ENCODE results near the gene ZNF587. TPM values are rescaled to one million over a fixed set of nuclear protein-coding genes. Genes with fewer than 3 reads are reported as not detected.
"Not testable (repeated sequence)": the region's sequence is repeated elsewhere in the genome, so short reads cannot be mapped to it uniquely, and the experiment has no call there.

Gene ZNF587
- total and polyA plus RNA-seq, 7 donors: 4.2 to 39.0 (median 26.8) TPM

DNA sequence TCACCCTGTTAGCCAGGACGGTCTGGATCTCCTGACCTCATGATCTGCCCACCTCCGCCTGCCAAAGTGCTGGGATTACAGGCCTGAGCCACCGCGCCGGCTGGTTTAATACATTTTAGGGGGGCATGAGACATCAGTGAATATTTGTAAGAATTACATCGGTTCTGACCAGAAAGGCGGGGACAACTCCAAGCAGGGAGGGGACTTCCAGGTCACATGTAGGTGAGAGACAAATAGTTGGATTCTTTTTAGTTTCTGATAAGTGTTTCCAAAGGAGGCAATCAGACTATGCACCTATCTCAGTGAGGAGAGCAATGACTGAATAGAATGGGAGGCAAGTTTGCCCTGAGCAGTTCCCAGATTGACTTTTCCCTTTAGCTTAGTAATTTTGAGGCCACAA is 31.3 kb upstream of the ZNF587 start:
- H3K4me3 ChIP-seq: no peak overlapping the region
- 93 to 96% methylated on average over 7 of the region's 7 CpGs for WGBS, 2 donors
- H3K27me3 ChIP-seq: no peaks in the 10 kb centered on the region
- H3K27ac ChIP-seq: no peak overlapping the region
- H3K36me3 ChIP-seq: peaks cover 0 to 5% (median 0%) of the 10 kb centered on the region in 4 donors
- intact Hi-C loops (cut with DNase I): loop anchor here (5.0 kb wide), 1 partner anchor 71 kb away; the partner anchor contains the start of gene ZNF776
- TF ChIP-seq EP300 (IDR thresholded peaks at IDR 0.05): no peak
- TF ChIP-seq POLR2A (IDR thresholded peaks at IDR 0.05): no peak
- TF ChIP-seq, protein P1, sequence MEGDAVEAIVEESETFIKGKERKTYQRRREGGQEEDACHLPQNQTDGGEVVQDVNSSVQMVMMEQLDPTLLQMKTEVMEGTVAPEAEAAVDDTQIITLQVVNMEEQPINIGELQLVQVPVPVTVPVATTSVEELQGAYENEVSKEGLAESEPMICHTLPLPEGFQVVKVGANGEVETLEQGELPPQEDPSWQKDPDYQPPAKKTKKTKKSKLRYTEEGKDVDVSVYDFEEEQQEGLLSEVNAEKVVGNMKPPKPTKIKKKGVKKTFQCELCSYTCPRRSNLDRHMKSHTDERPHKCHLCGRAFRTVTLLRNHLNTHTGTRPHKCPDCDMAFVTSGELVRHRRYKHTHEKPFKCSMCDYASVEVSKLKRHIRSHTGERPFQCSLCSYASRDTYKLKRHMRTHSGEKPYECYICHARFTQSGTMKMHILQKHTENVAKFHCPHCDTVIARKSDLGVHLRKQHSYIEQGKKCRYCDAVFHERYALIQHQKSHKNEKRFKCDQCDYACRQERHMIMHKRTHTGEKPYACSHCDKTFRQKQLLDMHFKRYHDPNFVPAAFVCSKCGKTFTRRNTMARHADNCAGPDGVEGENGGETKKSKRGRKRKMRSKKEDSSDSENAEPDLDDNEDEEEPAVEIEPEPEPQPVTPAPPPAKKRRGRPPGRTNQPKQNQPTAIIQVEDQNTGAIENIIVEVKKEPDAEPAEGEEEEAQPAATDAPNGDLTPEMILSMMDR (IDR thresholded peaks at IDR 0.05): no peak
- no peak for TF ChIP-seq POLR2AphosphoS5 (IDR thresholded peaks at IDR 0.05)
- H3K9me3 ChIP-seq: no peaks in the 10 kb centered on the region
- peaks cover 0 to 33% (median 24%) of the 10 kb centered on the region in 4 donors for H3K4me1 ChIP-seq
- no peak for DNase-seq

DNA sequence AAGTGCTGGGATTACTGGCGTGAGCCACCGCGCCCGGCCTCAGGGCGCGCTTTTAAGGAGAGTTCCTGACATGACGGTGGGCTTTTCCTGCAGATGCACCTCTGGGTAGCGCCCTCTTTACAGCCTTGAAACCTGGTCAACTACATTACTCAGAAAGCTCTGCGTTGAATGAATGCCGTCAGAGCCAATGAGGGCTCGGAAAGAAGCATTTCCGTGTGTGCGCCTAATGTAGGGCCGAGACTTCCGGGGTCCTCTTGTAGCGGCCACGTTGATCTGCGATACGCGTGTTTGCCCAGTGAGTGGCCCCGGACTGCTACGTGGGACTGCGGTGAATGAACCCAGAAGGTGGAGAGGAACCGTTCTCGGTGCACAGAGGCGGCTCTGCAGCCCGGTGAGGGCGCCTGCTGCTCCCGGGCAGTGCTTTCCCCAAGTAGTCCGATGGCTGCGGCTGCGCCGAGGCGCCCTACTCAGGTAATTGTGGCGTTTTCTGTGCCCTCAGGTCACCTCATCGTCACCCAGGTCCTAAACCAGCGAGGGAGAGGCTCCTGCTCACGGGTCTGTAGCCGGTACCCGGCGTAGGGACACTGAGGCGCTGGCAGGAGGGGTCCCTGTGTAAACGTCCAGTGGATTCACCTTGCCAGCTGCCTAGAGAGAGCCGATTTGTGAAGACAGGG is 30.0 kb upstream of the ZNF587 start:
- intact Hi-C loops (cut with DNase I): loop anchor here (5.0 kb wide), 1 partner anchor 72 kb away; the partner anchor contains the start of gene ZNF776
- H3K36me3 ChIP-seq: peaks cover 0 to 5% (median 0%) of the 10 kb centered on the region in 4 donors
- peak overlapping the region; percentile 63 to 90 (median 76) for H3K4me3 ChIP-seq
- H3K27ac ChIP-seq: peak overlapping the region; percentile 72 to 86 (median 81)
- no peaks in the 10 kb centered on the region for H3K27me3 ChIP-seq
- H3K4me1 ChIP-seq: peaks cover 0 to 22% (median 17%) of the 10 kb centered on the region in 4 donors
- TF ChIP-seq EP300 (IDR thresholded peaks at IDR 0.05) (no peak), POLR2A (IDR thresholded peaks at IDR 0.05) (peak in 1 of 2 donors; percentile 17), POLR2AphosphoS5 (IDR thresholded peaks at IDR 0.05) (peak; percentile 12 to 68 (median 63))
- no peaks in the 10 kb centered on the region for H3K9me3 ChIP-seq
- DNase-seq: peak; percentile 89
- 0% methylated on average over 44 of the region's 44 CpGs for WGBS, 2 donors

DNA sequence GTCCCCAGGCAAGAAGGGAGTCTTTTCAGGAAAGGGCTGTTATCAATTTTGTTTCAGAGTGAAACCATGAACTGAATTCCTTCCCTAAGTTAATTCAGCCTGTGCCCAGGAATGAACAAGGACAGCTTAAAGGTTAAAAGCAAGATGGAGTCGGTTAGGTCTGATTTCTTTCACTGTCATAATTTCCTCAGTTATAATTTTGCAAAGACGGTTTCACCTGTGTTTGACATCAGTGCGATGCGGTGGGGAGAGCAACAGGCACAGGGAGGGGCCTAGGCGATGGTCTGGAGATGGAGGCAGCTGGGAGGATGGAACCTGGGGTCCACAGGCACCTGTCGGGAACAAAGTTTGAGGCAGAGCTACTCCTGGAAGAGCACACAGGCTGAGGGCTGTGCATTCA is 29.1 kb upstream of the ZNF587 start:
- Histone ChIP-seq H3K4me1 (peaks cover 0 to 15% (median 12%) of the 10 kb centered on the region in 4 donors), H3K36me3 (peaks cover 0 to 5% (median 0%) of the 10 kb centered on the region in 4 donors), H3K27me3 (no peaks in the 10 kb centered on the region), H3K9me3 (no peaks in the 10 kb centered on the region), H3K27ac (no peak overlapping the region), H3K4me3 (peak overlapping the region; percentile 63 to 90 (median 76))
- no peak for DNase-seq
- TF ChIP-seq POLR2AphosphoS5 (IDR thresholded peaks at IDR 0.05) (no peak), EP300 (IDR thresholded peaks at IDR 0.05) (no peak), POLR2A (IDR thresholded peaks at IDR 0.05) (no peak)
- TF ChIP-seq, protein P1 (IDR thresholded peaks at IDR 0.05): no peak
- intact Hi-C loops (cut with DNase I): no loop called here
- WGBS, 2 donors: 53 to 78% methylated on average over 6 of the region's 6 CpGs

DNA sequence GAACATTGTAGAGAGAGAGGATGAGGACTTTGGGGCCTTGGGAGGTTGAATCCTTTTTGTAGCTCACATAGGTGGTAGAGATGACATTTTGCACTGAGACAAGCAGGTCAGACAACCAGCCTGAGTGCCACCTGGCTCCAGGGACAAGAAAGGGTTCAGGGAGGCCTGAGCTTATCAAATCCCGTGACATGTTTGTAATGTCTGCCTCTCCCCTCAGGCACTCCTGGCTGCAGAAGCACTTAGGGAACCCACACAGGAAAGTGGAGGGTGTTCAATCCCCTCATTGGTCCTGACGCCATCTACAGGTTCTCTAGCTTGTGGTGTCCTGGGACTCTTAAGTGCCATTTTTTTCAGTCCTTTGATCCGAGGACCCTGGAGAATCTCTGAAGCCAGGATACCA is 28.6 kb upstream of the ZNF587 start:
- H3K27me3 ChIP-seq; H3K9me3 ChIP-seq; H3K36me3 ChIP-seq; intact Hi-C loops (cut with DNase I); H3K4me3 ChIP-seq; H3K27ac ChIP-seq; DNase-seq: not testable (repeated sequence)
- H3K4me1 ChIP-seq: peaks cover 0 to 15% (median 12%) of the 10 kb centered on the region in 4 donors
- 41 to 72% methylated on average over 3 of the region's 3 CpGs for WGBS, 2 donors

DNA sequence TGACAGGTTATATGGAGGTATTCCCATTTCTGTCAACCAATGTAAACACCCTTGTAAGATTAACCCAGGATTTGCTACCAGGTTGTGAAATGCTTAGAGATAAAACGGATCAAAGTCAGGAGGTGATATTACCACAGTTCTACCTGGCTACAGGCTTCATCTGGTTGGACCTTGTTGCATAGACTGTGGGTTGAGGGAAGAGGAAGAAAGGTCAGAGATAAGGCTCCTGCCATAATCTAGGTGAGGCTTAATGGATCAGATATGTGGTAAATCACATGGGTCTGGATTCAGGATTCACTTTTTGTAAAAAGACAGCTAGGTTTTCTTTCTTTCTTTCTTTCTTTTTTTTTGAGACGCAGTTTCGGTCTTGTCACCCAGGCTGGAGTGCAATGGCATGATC is 28.2 kb upstream of the ZNF587 start:
- H3K36me3 ChIP-seq; H3K4me3 ChIP-seq; DNase-seq; H3K27ac ChIP-seq; H3K27me3 ChIP-seq; intact Hi-C loops (cut with DNase I); H3K9me3 ChIP-seq: not testable (repeated sequence)
- peaks cover 0 to 15% (median 12%) of the 10 kb centered on the region in 4 donors for H3K4me1 ChIP-seq
- WGBS, 2 donors: 69 to 85% methylated on average over 3 of the region's 3 CpGs

DNA sequence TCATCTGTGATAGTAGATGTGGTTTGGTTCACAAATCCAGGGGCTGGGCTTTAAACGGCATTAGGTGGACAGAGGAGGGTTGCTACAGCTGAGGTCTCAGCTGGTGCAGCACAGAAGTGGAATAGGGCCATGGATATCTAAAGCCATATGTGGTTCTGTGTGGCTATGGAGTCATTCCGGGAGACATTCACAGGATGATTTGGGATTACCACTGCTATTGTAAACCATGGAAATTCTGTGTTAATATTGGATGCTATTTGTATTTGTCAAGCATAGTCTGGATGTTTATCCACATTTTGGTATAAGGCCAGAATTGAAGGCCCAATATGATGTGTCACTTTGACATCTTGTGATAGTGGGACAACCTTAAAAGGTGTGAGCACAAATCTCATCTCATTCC is 26.5 kb upstream of the ZNF587 start:
- H3K9me3 ChIP-seq; H3K27me3 ChIP-seq; H3K36me3 ChIP-seq; H3K4me3 ChIP-seq; intact Hi-C loops (cut with DNase I); DNase-seq; H3K27ac ChIP-seq: not testable (repeated sequence)
- peaks cover 0 to 15% (median 12%) of the 10 kb centered on the region in 4 donors for H3K4me1 ChIP-seq
- 61 to 79% methylated on average over 2 of the region's 2 CpGs for WGBS, 2 donors

DNA sequence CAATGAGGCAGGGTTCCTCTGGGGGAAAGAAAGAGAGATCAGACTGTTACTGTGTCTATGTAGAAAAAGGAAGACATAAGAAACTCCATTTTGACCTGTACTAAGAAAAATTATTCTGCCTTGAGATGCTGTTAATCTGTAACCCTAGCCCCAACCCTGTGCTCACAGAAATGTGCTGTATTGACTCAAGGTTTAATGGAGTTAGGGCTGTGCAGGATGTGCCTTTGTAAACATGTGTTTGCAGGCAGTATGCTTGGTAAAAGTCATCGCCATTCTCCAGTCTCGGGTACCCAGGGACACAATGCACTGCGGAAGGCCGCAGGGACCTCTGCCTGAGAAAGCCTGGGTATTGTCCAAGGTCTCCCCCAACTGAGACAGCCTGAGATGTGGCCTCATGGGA is 26.1 kb upstream of the ZNF587 start:
- H3K36me3 ChIP-seq; H3K9me3 ChIP-seq; H3K27ac ChIP-seq; intact Hi-C loops (cut with DNase I); DNase-seq; H3K4me3 ChIP-seq; H3K27me3 ChIP-seq: not testable (repeated sequence)
- H3K4me1 ChIP-seq: peaks cover 0 to 15% (median 12%) of the 10 kb centered on the region in 4 donors
- WGBS, 2 donors: 19 to 72% methylated on average over 4 of the region's 4 CpGs
